LNCAP (cell line): Measurements from ENCODE around the gene DPYSL3.

Experiments
- CTCF ChIP-seq: fragments of 450-650 bp; IDR thresholded peaks from 2 replicates; pipeline ENCODE4 v1.5.1; 2017; ENCODE audit warnings: mild to moderate bottlenecking

DPYSL3 gene

GRCh38 chr5:147346006-147346561 lies 163.8 kb downstream of the DPYSL3 start:
- peak; percentile 9; the same call in 1 of the 2 replicates for TF ChIP-seq CTCF

- TF ChIP-seq CTCF = no peak
Observed at GRCh38 chr5:147344861-147345260, 165.0 kb downstream of the DPYSL3 start.

GRCh38 chr5:147341345-147341744 lies 168.5 kb downstream of the DPYSL3 start:
- no peak for TF ChIP-seq CTCF

GRCh38 chr5:147340941-147341340 lies 168.9 kb downstream of the DPYSL3 start:
- TF ChIP-seq CTCF = no peak
